Measurements from ENCODE around the gene SPTBN1. TPM values are rescaled to one million over a fixed set of nuclear protein-coding genes. Genes with fewer than 3 reads are reported as not detected.

SPTBN1 gene
- total RNA-seq, 1 donor from 2014 or later, result 83.2 TPM

- POLR2A ChIA-PET, result interaction anchor here (0.5 to 1.7 kb wide), 5 partner anchors 35 to 609 kb away, joined by 3 to 14 read pairs (median 3); no protein-coding TSS in a partner anchor
These were observed 67.3 kb downstream of the SPTBN1 start for GRCh38 chr2:54523324-54523959.

DNA sequence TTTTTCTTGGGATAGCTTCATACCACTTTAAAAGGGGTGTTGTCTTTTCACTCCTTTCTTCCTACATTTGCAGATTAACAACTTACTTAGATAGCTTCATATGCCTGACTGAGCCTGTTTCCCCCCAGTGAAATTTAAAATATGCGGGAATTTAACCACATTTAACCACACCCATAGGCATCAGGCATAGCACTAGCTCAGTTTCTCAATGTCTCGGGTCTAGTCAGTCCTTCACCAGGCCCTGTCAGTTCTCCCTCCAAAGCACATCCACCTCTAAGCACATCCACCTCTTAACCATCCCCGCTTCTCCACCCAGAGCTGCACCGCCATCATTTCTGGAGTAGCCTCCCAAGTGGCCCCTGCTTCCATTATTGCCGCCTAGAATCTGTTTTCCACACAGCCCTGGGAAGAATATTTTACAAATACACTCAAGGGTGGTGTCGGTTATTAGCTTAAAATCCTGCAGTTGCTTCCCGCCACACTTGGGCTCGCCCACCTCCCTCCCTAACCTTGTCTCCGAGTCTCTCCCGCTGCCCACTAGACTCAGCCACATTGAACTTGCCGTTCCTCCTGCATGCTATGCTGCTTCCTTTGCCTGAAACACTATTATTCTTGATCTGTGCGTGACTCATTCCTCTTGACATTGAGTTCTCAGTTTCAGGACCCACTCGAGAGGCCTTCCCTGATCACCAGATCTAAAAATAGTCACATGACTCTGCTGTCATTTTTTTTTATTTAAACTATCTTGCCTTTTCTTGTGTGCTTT lies 68.3 kb downstream of the SPTBN1 start:
- no peaks in the 10 kb centered on the region for H3K9me3 Mint-ChIP-seq
- POLR2A ChIA-PET, result interaction anchor here (0.7 to 1.7 kb wide), 5 partner anchors 34 to 180 kb away, joined by 3 to 14 read pairs (median 3); no protein-coding TSS in a partner anchor
- DNase-seq (no peak), ATAC-seq (ENCODE audit: low read depth) (peak; percentile 70)
- H3K4me3 Mint-ChIP-seq, result no peak overlapping the region
- H3K36me3 Mint-ChIP-seq (ENCODE audit: low read depth), result no peaks in the 10 kb centered on the region
- H3K27ac Mint-ChIP-seq, result peak overlapping the region; percentile 14
- no peak for TF ChIP-seq CTCF (IDR thresholded peaks at IDR 0.05)
- no peaks in the 10 kb centered on the region for H3K27me3 Mint-ChIP-seq
- H3K4me1 Mint-ChIP-seq, result peaks cover 15% of the 10 kb centered on the region
- CTCF ChIA-PET, result interaction anchor here (0.6 to 8.3 kb wide), 20 partner anchors 12 to 417 kb away, joined by 3 to 130 read pairs (median 6); no protein-coding TSS in a partner anchor
- intact Hi-C loops (cut with micrococcal nuclease), result no loop called here

More at GRCh38 chr2:54523324-54523959, 67.3 kb downstream of the SPTBN1 start:
- Mint-ChIP-seq H3K4me3 (no peak overlapping the region), H3K27me3 (no peaks in the 10 kb centered on the region), H3K36me3 (ENCODE audit: low read depth) (no peaks in the 10 kb centered on the region), H3K9me3 (no peaks in the 10 kb centered on the region), H3K4me1 (peaks cover 15% of the 10 kb centered on the region), H3K27ac (no peak overlapping the region)
- intact Hi-C loops (cut with micrococcal nuclease), result loop anchor here (2.0 kb wide), 4 partner anchors 33 to 651 kb away; no protein-coding TSS in a partner anchor
- no peak for DNase-seq
- no peak for TF ChIP-seq CTCF (IDR thresholded peaks at IDR 0.05)
- no peak for ATAC-seq (ENCODE audit: low read depth)
- CTCF ChIA-PET, result interaction anchor here (0.8 to 8.3 kb wide), 24 partner anchors 13 to 416 kb away, joined by 3 to 130 read pairs (median 6); no protein-coding TSS in a partner anchor

DNA sequence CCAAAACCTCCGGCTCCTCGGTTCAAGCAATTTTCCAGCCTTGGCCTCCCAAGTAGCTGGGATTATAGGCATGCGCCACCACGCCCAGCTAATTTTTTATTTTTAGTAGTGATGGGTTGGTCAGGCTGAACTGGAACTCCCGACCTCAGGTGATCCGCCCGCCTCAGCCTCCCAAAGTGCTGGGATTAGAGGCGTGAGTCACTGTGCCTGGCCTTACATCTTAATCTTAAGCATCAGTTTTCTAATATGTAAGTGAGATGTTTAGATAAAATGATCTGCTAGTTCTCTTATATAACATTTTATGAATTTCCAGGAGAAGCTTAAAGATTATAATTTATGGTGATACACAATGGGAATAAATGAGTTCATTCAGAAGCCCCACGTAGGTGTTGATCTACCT lies 69.2 kb downstream of the SPTBN1 start:
- ChIA-PET CTCF (interaction anchor here (1.2 to 8.3 kb wide), 5 partner anchors 56 to 180 kb away, joined by 6 to 130 read pairs (median 7); no protein-coding TSS in a partner anchor), POLR2A (interaction anchor here (0.6 to 1.7 kb wide), 4 partner anchors 23 to 41 kb away, joined by 3 to 14 read pairs (median 4); no protein-coding TSS in a partner anchor)
- no peak for TF ChIP-seq CTCF (IDR thresholded peaks at IDR 0.05)
- Mint-ChIP-seq H3K4me3 (no peak overlapping the region), H3K27ac (no peak overlapping the region), H3K9me3 (no peaks in the 10 kb centered on the region), H3K27me3 (no peaks in the 10 kb centered on the region), H3K36me3 (ENCODE audit: low read depth) (no peaks in the 10 kb centered on the region), H3K4me1 (peaks cover 15% of the 10 kb centered on the region)
- intact Hi-C loops (cut with micrococcal nuclease), result no loop called here
- no peak for DNase-seq
- ATAC-seq (ENCODE audit: low read depth), result no peak

DNA sequence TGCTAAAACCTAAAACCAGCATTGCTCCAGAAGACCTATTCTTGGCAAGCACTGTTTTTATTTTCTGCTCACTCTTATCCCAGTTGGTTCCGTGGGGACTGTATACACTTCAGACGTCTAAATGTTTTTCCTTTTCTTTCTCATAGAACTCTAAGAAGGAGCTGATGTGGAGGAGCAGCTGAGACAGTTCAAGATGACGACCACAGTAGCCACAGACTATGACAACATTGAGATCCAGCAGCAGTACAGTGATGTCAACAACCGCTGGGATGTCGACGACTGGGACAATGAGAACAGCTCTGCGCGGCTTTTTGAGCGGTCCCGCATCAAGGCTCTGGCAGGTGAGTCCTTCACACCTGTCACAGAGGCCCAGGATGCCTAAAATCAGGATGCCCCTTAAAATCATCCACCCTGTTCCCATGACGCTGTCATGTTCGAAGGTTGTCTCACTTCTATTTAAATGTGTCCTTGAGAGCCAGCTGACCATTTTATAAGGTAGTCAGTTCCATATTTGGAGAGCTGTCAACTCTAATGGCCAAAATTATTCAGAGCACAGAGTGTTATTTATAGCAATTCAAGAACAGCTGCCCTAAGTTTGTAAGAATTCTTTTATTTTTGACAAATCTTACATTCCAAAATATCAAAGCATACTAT lies 70.2 kb downstream of the SPTBN1 start:
- Mint-ChIP-seq H3K4me3 (no peak overlapping the region), H3K36me3 (ENCODE audit: low read depth) (no peaks in the 10 kb centered on the region), H3K9me3 (no peaks in the 10 kb centered on the region), H3K4me1 (peaks cover 15% of the 10 kb centered on the region), H3K27me3 (no peaks in the 10 kb centered on the region), H3K27ac (no peak overlapping the region)
- TF ChIP-seq CTCF (IDR thresholded peaks at IDR 0.05), result no peak
- intact Hi-C loops (cut with micrococcal nuclease), result no loop called here
- ATAC-seq (ENCODE audit: low read depth) (no peak), DNase-seq (no peak)
- ChIA-PET POLR2A (interaction anchor here (1.0 kb wide), 1 partner anchor 60 kb away, joined by 3 read pairs; no protein-coding TSS in a partner anchor), CTCF (interaction anchor here (8.3 kb wide), 1 partner anchor 179 kb away, joined by 130 read pairs; no protein-coding TSS in a partner anchor)
